GM12864 (cell line): Measurements from ENCODE around the gene CCL2.

Experiments
- DNase-seq: peaks from one replicate; pipeline ENCODE4 v3.0.0-alpha.2; 2011; ENCODE audit warnings: low read depth
- H3K4me3 ChIP-seq: 2 replicates; pipeline ENCODE4 v1.5.1; 2011; ENCODE audit warnings: mild to moderate bottlenecking, low read depth, low read length, control low read depth
- CTCF ChIP-seq: IDR thresholded peaks from 2 replicates; pipeline ENCODE4 v1.5.1; 2011; ENCODE audit warnings: low read depth, mild to moderate bottlenecking, moderate library complexity, low read length, control low read depth, inconsistent platforms; ENCODE audit errors: missing control alignments

Gene CCL2

GRCh38 chr17:34252444-34253138 lies 2.5 kb upstream of the CCL2 start:
- no peak overlapping the region for H3K4me3 ChIP-seq
- no peak for DNase-seq
- no peak for TF ChIP-seq CTCF

GRCh38 chr17:34253139-34253525 lies 2.0 kb upstream of the CCL2 start:
- TF ChIP-seq CTCF: no peak
- DNase-seq: no peak

GRCh38 chr17:34254146-34254545 lies 939 bp upstream of the CCL2 start:
- no peak for TF ChIP-seq CTCF
- DNase-seq: no peak

More at GRCh38 chr17:34253139-34253525, 2.0 kb upstream of the CCL2 start:
- H3K4me3 ChIP-seq: no peak overlapping the region

GRCh38 chr17:34255381-34255732 lies 272 bp downstream of the CCL2 start:
- TF ChIP-seq CTCF: no peak
- H3K4me3 ChIP-seq: no peak overlapping the region
- DNase-seq: no peak

More at GRCh38 chr17:34254146-34254545, 939 bp upstream of the CCL2 start:
- H3K4me3 ChIP-seq: no peak overlapping the region

GRCh38 chr17:34255841-34256240 lies 756 bp downstream of the CCL2 start:
- TF ChIP-seq CTCF: no peak
- no peak overlapping the region for H3K4me3 ChIP-seq

GRCh38 chr17:34257299-34257985 lies 2.4 kb downstream of the CCL2 start:
- H3K4me3 ChIP-seq: no peak overlapping the region
- DNase-seq: no peak
- TF ChIP-seq CTCF: no peak

More at GRCh38 chr17:34255841-34256240, 756 bp downstream of the CCL2 start:
- no peak for DNase-seq

GRCh38 chr17:34257986-34258326 lies 2.9 kb downstream of the CCL2 start:
- no peak for TF ChIP-seq CTCF
- no peak overlapping the region for H3K4me3 ChIP-seq
- DNase-seq: no peak
